Subcutaneous adipose tissue (tissue), 4 donors: ENCODE results near the gene ALOX5AP. TPM values are rescaled to one million over a fixed set of nuclear protein-coding genes. Genes with fewer than 3 reads are reported as not detected.

Source experiments
- total RNA-seq, 4 donors: library from RNA; depleted of rRNA; stranded (reverse); fragments of >200 nt; gene quantifications; one replicate each; pipeline ENCODE4 v1.1.0, GENCODE V29; 2016
- TF ChIP-seq, protein P1 (sequence below): fragments of 450-650 bp; IDR thresholded peaks from one replicate; pipeline ENCODE4 v1.5.1; 2016; ENCODE audit warnings: low read depth, mild to moderate bottlenecking, control low read depth, antibody characterized with exemption, moderate library complexity

Gene ALOX5AP
- total RNA-seq, 4 donors from 2014 or later: 6.6 to 123 (median 58.5) TPM

DNA sequence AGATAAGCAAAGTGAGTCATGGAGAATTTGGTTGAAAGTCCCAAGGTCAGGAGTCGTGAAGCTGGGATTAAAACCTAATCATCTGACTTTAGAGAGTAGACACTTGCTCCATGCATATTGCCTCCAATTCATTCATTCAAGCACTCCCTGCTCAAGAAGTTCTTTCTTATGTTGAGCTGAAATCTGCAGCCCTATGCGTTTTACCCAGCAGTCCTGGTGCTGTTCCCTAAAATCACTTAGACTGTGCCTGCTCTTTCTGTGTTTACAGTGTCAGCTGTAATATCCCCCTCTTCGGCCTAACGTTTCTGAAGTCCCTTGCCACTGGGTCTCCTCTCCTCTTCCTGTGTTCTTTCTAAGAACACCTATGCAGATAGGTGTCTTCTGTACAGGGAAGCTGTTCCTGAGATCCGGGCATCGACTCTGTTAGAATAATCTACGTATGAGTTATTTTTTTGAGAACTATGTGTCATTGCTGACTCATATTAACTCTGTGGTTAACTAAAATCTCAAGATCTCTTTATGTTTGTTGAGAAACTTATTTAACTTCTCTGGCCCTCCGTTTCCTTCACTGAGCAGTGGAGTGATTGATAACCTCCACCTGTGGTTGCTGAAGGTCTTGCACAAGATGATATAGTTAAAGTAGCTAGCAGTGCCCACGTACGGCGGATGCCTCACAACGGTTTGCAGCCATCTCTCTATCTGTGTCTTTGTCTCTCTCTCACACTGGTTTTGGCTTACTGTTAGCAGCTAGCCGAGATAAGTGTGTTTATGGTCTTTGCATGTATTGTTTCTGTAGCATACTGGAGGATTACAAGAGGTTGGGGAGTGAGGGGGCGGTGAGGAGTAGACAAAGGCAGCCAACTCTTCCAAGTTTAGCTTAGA lies 4.7 kb downstream of the ALOX5AP start:
- TF ChIP-seq, protein P1, sequence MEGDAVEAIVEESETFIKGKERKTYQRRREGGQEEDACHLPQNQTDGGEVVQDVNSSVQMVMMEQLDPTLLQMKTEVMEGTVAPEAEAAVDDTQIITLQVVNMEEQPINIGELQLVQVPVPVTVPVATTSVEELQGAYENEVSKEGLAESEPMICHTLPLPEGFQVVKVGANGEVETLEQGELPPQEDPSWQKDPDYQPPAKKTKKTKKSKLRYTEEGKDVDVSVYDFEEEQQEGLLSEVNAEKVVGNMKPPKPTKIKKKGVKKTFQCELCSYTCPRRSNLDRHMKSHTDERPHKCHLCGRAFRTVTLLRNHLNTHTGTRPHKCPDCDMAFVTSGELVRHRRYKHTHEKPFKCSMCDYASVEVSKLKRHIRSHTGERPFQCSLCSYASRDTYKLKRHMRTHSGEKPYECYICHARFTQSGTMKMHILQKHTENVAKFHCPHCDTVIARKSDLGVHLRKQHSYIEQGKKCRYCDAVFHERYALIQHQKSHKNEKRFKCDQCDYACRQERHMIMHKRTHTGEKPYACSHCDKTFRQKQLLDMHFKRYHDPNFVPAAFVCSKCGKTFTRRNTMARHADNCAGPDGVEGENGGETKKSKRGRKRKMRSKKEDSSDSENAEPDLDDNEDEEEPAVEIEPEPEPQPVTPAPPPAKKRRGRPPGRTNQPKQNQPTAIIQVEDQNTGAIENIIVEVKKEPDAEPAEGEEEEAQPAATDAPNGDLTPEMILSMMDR: no peak

DNA sequence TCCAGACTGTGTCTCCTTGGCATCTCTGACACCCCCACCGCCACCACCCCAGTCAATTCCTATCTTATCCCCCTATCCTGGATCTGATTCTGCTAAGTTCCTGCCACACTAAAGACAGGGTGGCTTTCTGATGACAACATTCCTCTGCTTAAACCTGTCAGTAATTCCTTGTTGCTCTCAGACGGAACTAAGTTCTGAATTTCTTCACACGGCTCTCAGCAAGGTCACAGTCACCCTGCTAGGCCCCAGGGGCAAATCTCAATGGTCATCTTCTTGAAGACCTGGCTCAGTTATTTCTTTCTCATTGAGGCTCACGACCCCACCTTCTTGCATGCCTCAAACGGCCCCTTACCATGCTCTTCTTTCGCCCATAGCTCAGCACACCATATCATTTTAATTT lies 7.6 kb downstream of the ALOX5AP start:
- TF ChIP-seq, protein P1: no peak

DNA sequence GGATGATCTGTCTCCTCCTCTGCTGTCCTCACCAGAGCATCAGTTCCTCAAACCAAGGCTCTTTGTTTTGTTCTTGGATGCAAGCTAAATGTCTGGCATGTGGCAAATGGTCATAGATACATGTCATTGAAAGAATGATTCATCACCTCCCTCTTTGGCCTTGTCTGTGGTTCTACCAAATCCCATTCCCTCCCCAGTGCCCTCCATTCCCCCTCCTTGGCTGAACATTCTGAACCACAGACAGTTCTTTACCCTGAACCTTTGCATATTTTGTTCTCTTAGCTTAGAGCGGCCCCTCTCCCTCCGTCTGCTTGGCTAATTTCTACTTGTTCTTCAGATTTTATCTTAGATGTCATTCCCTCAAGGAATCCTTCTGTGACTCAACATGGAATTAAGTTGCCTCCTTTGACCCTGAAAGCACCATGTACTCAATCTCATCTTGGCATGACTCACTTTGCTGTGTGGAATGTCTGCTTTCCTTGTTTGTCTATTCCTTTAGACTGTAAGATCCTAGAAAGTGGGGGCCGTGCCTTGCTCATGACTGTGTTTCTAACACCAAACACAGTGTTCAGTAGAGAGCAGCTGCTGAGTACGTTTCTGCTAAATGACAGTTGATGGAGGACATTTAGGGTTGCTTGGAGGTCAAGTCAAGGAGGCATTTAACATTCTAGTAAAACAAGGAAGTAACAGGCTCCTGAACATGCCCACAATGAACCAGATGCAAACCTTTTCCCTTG lies 8.1 kb downstream of the ALOX5AP start:
- TF ChIP-seq, protein P1: no peak

DNA sequence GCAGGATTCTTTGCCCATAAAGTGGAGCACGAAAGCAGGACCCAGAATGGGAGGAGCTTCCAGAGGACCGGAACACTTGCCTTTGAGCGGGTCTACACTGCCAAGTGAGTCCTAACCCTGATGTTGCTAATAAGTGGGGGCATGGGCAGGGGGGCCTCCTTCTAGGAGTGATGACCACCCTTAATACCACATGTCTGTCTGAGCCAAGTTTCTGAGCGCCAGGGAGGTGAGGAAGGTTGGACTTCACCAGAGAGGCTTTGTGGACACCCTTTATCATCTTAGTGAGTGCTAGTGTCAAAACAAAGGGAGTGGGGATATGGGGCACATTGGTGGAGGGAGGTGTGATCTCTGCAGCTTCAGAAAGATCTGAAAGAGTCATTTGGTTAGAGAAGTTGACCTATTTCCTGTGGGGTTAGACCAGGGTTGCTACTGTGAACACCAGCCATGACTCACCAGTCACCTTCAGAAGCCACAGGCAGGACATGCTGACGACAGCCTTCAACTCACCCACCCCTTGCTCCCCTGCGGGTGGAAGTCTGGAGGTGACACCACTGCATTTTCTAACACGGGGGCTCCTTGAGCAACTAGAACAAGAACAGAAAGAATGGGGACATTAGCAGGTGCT lies 8.8 kb downstream of the ALOX5AP start:
- TF ChIP-seq, protein P1: no peak

DNA sequence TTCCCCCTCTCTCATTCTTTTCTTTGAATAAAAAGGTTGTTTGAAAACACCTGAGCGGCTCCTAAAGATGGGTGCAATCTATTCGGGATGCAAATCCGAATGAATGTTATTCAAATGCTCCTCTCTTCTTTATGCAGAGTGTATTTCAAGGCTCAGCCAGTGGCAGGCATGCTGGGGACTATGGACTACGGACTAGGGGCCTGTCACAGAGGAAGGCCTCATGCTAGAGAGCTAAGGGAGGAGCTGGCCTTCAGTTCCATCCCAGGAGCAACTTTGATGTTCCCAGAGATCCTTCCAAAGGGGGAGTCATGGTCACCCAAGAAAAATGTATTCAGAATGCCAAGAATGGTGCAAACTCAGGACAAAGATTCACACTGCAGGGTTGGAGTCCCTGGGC lies 9.3 kb downstream of the ALOX5AP start:
- TF ChIP-seq, protein P1: no peak

DNA sequence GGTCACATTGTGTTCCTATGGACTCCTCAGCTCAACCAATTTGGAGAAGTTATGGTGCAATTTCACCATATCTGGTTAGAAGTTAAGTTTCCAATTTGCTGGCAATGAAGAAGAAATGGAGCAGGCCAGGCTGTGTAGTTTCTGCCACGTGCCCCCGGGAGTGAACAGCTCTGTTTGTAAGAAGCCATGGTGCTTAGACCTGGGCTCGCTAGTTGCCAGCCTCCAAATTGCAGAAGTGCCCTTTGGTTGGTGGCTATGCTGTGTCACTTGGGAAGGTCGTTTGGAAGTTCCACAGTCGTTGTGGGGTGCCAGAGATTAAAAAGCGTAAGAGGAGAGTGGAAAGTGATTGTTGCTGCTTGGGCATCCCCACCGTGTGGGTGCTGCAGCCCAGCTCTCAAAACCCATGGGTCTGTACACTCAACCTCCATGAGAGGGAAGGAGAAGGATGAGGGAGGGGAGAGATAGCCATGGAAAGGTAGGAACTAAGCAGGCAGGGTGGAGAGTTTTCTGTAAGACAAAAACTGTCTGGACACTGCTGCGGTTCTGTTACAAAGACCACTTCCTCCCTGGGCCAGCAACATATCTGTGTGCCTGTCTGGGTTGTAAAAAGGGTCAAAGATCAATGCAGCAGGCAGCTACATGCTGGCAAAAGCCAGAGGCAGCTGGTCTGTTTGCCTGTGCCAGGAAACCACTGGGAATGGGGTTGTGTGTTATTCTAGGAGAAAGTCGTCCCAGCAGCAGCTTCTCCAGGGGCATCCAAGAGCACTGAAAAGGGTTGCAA lies 10.8 kb downstream of the ALOX5AP start:
- TF ChIP-seq, protein P1: no peak
